CMK (cell line): Measurements from ENCODE around the gene GATA5.

ENCODE experiments used
- DNase-seq: peaks from one replicate; pipeline ENCODE4 v3.0.0-alpha.2; 2010; ENCODE audit warnings: low read depth

GATA5 gene

DNA sequence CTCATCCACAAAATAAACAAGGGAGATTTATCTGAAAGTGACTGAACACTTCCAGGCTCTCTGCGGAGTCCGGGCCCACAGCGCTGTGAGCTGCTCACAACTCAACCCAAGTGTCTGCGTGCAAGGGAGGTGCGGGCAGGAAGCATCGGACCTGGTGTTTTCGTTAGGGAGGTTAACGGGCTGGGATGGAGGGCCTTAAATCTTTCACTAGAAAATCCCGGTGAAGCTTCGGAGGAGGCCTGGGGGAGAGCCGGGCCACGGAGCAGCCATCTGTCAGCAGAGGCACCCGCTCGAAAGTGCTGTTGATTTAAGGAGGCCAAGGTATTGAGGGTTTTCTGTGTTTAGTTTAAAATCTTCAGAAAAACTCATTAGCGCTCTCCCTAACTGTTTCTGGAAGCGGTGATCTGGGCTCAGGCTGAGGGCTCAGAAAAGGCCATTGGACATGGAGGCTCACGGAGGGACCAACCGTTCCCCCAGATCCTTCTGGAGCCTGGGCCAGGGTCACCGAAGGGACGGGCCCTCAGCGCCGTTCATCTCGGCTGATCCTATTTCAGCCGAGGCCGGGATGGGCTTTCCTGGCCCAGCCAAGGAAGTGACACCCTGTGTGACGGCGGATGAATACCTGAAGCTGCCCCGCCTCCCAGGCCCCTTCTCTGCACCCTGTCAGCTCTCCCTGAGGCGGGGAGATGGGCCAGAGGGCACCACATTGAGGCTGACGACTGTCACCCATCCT is 20.7 kb downstream of the GATA5 start:
- DNase-seq: no peak

DNA sequence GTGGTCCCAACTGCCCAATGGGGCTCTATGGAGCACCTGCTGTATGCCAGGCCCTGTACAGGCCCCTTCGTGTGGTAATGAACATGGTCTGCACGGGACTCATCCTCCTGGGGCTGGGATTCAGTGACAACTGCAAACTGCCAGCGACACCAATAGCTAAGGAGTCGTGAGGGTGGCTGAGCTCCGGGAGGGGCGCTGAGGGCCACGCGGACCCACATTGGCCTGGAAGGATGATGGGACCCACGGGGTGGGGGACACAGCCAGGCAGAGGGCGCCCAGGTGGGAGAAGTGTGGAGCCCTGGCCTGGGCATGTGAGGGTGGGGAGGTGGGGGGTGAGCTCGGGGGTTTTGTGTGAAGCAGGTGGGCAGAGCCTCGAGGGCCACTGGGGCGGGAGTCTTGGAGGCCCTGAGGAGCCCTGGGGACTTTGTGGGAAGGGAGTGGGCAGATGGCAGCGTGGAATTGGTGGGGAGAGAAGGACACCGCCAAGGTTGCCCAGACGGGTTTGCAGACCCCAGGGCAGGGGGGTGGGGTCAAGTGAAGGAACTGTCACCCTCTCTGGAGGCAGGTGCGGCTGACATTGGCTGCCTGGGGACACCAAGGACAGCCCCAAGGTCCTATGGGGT is 22.5 kb downstream of the GATA5 start:
- DNase-seq: no peak

DNA sequence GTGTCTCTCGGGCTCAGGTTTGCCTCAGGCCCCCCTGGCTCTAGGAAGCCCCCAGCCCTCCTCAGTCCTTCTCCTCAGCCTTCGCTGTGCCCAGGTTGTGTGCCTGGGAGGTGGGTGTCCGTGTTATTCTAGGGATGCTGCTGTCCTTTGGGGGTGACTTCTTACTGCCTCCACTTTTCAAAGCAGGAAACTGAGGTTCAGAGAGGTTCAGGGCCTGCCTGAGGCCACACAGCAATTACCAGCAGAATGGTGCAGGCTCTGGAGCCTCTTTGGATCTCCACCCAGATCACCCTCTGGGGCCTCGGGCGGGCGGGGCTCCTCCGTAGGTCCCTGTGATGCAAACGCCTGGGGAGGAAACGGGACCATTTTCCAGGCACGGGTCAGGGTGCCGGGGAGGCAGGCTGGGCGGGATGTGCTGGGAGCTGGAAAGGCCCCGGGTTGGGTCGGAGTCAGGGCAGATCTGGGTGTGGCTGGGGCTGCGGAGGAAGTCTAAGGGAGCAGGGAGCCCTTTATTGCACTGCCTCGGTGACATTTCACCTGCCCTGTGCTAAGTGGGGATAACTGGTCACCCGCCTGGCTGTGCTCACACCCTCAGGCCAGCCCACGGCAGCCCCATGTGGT is 23.2 kb downstream of the GATA5 start:
- no peak for DNase-seq

DNA sequence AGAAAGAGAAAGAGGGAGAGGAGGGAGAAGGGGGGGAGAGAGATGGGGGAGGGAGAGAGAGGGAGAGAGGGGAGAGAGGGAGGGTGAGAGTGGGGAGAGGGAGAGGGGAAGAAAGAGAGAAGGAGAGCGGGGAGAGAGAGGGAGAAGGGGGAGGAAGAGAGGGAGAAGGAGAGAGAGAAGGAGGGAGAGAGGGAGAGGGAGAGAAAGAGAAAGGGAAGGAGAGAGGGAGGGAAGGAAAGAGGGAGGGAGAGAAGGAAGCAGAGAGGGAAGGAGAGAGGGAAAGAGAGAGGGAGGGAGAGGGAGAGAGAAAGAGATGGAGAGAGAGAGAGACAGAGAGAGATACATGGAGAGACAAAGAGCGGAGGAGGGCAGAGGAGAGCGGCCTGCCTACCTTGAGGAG is 23.8 kb downstream of the GATA5 start:
- DNase-seq: no peak

DNA sequence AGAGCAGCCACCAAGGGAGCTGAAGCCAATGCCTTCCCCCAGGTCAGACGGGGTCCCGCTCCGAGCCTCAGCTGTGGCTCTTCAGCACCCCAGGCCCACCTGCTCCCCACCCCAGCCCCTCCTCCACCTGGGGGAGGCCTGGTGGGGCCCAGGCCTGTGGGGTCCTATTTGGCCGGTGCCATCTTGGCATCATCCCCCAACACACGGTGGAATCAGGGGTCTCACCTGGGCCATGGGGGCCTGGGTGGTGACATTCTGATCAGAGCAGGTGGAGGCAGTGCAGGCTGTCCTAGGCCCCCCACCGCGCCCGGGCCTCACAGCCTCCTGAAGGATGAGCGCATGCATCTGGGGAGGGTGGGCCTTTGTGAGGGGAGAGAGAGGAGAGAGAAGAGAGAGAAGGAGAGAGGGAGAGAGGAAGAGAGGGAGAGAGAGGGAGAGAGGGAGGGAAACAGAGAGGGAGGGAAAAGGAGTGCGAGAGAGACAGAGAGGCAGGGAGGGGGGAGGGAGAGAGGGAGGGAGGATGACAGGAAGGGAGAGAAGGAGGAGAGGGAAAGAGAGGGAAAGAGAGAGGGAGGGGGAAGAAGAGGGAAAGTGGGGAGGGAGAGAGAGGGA is 24.5 kb downstream of the GATA5 start:
- no peak for DNase-seq

DNA sequence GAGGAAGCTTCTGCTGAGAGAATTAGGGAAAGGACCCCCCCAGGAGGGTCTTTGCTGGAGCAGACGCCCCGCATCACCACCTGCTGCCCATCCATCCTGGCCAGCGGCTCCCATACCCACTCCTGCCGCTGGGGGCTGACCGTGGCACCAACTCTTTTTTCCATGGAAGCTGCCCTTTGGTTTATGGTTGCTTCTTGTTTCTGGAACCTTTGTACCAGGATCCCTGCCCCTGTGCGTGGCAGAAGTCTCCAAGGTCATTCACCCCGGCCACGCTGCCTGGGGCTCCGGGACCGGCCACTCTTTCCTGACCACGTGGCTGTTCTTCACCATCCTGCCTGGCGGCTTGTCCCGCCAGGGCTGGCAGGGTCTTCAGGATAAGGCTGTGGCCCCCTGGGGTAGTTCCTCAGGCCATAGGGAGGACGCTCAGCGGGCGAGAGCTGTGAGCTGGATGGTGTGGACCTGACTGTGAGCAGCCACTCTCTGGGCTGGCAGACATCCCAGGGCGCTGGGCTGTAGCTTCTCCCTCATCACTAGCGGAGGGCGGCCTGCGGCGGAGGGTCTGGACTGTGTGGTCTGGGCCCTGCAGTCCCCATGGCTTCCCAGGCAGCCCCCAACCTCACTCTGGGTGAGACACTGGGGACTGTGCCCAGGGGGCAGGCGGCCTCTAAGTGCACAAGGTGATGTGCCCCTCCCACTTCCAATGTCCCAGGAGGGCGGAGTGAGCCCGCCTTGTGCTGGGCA is 25.7 kb downstream of the GATA5 start:
- no peak for DNase-seq

DNA sequence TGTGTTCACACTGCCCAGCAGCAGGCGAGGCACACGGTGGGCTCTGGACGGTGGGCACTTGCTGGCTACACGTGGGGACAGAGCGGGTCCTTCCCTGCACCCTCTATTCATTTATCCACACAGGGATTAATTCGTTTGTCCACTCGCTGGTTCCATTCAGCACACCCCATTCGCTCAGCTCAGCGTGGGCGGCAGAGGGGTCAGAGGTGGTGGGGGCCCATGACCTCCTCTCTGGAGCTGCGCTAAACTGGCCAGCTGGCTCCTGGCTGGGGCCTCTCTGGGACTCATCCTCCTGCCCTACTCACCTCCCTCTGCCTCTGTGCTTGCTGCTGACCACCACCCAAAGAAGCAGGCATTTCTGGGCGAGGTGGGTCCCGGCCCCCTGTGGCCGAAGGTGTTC is 27.0 kb downstream of the GATA5 start:
- no peak for DNase-seq

DNA sequence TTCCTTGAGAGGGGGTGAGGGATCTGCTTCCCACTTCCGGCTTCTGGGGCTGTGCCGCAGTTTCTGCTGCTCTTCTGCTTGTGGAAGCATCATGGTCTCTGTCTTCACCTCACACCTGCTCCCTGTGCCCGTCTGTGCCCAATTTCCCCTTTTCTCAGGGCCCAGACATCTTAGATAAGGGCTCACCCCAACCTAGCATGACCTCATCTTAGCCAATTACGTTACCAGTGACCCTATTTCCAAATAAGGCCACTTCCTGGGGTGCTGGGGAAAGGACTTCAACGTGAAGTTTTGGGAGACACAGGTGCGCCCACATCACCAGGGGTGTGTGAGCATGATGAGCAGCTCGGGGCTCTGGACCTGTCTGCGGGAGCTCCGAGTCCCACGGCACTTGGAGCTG is 27.8 kb downstream of the GATA5 start:
- DNase-seq: no peak

DNA sequence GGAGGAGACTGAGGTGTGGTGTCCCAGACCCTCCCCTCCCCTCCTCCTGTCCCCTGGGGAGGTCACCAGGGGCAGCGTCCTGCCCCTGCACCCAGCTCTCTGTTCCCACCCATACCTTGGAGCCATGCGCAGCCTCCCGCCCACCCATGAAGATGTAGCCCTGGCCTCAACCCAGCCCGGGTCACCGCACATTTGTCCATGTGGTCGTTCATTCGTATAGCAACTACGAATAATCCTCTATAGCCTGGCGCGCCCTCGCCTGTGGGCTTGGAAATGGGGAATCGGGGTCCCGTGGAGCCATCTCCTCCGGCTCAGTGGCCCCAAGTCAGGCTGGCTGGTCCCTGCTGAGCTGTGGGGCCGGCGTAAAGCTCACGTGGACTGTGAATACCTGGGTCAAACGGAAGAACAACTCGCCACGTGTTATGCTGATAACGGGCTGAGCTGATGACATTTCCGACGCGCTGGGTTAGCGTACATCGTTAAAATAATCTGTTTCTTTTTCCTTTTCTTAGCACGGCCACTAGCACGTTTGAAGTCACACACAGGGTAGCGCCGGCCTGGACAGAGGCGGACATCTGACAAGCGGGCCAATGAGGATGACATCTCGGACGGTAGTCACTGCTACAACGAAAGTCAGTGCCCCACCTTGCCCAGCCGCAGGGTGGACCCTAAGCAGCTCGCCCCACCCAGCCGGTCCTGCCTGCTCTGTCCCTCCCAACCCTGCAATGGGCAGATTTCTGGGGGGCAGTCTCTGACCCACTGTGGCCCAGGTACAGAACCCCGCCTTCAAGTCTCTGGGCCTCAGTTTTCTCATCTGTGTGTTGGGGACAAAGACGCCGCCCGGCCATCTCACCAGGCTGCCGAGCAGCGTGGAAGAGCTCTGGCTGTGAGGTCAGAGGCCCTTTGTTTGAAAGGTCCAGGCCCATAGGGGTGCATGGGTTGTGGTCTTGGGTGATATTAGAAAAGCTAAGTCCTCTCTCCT is 28.6 kb downstream of the GATA5 start:
- no peak for DNase-seq

DNA sequence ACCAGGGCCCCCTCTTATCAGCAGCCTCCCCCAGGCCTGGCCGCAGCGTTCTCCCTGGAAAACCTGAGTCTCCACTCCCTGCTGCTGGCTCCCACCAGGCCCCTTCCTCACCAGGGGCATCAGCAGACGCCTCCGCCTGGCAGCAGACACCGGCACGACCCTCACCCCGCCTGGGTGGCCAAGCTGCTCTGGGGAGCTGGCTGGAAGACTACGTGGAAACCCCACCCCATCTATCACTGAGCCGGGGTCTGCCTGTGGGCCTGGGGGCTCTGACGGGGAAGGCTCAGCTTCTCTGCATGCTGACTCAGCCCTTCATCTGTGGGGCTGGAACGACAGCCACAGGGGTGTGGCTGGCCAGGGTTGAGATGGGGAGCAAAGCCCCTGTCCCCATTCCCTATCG is 29.3 kb downstream of the GATA5 start:
- no peak for DNase-seq

DNA sequence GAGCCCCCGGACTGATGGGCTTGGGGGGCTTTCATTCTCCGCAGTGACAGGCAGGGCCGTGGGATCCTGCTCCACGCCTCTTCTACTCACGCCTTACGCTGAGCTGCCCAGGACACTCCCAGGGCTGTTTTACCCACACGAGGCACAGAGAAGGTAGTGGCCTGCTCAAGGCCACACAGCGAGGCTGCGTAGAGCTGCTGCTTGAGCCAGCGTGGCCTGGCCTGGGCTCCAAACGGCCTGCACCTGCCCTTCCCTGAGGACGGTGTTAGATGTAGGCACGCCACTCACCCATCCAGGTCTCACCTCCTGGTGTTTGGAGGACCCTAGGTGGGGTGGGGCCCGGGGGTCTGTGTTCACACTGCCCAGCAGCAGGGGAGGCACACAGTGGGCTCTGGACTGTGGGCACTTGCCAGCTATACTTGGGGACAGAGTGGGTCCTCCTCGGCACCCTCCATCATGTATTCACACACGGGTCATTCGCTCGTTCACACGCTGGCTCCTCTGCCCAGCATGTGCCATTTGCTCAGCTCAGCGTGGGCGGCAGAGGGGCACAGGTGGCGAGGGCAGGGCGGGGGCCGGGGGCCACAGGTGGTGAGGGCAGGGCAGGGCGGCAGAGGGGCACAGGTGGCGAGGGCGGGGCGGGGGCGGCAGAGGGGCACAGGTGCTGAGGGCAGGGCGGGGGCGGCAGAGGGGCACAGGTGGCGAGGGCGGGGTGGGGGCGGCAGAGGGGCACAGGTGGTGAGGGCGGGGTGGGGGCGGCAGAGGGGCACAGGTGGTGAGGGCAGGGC is 30.0 kb downstream of the GATA5 start:
- no peak for DNase-seq

DNA sequence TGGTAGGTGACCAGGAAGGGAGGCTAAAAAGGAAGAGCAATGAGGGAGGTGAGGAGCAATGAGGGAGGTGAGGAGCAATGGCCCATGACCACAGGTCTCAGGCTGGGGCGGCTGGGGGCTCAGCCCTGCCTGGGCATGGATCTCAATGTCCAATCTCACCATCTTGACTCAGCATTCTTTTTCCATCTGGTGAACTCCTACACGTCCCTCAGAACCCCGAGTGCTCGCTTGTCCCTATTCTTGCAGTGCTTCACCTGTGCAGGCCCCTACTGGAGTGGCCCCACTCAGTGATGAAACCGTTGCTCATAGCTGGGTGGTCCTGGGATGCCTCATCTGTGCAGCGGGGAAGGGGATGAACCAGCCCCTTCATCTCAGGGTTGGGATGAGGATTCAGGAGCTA is 31.5 kb downstream of the GATA5 start:
- no peak for DNase-seq

DNA sequence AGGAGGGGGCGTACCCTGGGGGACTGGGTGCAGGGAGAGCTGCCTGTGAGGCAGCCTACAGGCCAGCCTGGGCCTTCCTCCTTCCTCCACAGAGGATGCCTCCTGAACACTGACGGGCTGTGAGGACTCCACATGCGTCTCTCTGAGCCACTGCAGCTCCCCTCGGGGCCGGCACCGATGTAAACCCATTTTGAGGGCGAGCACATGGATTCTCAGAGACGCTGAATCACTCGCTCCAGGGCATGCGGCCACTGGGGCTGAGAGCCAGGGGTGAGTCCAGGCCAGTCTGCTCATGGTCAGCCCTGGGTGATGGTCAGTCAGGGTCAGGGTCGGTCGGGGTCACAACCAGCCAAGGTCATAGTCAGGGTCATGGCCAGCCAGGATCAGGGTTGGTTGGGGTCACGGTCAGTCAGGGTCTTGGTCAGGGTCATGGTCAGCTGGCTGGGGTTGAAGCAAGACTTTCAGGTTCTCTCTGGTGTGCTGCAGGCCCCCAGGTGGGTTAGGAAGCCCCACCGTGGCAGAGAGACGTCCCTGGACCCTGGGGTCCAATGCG is 33.7 kb downstream of the GATA5 start:
- DNase-seq: no peak

DNA sequence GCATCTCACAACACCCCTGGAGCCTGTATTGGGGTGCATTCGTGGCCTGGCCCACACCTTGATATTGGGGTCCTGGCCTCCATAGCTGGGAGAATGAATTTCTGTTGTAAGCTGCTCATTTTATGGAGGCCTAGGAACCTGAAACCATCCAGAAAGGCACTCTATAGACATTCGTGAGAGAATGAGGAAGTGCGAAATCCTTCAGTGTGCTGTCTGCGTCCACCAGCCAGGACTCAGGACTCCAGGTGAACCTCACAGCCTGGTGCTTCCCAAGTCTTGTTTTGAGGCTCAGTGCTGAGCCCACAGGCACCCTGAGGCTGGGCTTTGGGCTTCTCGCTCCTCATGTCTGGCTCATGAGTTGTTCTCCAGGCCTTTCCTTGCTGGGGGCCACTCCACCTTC is 36.6 kb downstream of the GATA5 start:
- DNase-seq: no peak

DNA sequence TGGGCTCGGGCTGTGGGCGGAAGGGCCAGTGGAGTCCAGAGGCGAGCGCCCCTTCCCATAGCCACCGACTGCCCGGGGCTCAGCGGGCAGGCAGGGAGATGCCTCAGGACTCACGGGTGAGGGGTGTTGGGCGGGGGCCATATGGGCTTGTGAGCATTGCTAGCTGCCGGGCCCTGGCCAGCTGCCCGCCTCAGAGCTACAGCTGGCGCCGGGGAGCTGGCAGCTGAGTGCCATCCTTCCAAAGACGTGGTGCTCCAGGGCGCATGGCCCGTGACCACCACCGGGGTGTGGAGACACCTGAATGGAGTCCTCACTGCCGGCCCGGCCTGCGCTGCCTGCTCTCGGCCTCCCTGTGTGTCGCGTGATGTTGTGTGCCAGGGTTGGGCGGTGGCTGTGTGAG is 37.9 kb downstream of the GATA5 start:
- DNase-seq: no peak

DNA sequence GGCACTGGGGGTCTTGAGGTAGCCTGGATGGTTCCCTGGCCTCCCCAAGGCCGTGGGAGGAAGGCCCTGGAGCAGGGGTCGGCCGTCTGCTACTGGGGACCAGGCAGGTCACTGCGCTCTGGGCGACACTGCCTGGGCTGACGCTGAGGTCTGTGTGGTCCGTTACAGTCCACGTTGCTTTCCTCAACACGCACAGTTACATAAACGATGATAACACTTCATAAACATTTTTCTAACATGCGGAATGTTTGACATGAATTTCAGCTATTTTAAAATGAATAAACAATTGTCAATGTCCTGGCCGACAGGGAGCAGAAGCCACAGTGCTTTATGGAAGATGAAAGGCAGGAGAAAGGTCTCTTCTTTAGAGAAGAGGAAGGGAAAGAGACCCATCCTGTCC is 38.3 kb downstream of the GATA5 start:
- no peak for DNase-seq

DNA sequence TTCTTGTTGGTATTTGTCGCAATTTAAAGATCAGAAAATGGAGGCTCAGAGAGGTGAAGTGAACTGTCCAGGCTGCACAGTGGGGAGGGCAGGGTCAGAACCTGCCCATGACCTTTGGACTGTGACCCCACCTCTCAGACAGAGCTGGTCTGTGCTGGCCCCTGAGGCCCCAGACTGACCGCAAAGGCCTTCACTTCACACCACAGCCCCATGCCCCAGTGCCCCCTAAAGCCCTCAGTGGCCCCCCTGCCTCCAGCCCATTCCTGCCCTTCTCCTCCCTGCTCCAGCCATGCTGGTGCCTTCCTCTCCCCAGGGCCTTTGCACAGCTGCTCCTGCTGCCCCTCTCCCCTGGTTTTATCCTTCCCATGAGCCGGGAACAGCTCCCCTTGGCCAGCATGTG is 39.1 kb downstream of the GATA5 start:
- no peak for DNase-seq

DNA sequence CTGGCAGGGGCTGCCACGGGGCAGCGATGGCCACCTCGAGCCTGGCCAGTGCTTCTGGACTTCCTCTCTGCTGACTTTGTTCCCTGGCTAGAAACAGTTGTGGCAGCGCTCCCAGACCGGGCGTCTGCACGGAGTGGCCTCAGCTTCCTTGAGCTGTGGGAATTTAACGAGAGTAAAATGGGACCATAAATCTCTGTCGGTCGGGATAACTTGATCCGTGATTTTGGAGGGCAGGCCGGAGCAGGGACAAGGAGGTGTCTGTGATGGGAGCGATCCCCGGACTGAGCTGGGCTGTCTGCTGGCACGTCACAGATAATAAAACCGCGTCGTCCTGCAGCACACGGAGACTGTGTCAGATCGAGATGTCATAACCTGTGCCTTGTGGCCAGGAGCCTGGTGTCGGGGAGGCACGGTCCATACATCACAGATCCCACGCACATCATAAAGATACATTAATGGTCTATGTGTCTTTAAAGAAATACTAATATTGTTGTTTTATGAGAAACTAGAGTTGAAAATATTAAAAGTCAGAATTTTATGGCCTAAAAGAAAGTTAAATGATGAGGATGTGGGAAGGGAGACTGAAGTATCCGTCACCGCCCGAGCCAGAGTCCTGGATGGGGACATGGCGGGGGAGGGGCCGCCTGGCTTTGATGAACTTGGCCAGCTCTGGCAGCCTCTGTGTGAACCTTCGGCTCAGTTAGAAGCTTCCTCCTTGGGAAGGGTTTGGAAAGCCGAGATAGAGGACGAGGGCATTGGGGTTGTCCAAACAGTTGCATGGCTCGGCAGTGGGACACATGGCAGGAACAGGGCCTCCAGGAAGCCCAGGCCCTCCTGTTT is 41.9 kb downstream of the GATA5 start:
- DNase-seq: no peak

DNA sequence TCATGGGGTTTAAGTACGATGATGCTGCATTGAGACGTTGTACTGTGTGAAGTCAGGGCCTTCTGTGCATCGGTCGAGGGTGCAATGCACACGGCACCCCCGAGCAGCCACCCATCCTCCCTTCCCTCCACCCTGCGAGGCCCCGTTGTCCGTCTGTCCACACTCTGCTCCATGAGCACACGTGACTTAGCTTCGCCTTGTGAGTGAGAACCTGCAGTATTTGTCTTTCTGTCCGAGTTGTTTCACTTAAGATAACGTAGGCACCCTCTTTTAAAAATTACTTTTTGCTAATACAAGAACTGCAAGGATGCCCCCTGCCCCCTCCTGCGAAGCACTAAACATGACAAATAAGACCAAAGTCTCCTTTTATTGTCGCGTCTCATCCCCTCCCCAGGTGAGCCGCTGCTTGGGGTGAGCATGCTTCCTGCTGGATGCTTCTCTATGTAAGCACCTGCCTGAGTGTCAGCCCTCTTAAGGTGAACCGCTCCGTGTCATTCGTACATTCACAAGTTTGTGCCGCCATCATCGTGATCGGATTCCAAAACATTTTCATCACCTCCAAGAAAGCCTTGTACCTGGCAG is 44.8 kb downstream of the GATA5 start:
- no peak for DNase-seq
